ENCODE results near the gene TMEM19. TPM values are rescaled to one million over a fixed set of nuclear protein-coding genes. Genes with fewer than 3 reads are reported as not detected.
A peak's percentile ranks its signal among the peaks of the same experiment; 100 is the strongest.

TMEM19 gene
- total and polyA plus RNA-seq, 2 of the 8 experiments (the other 6 are each of a cell fraction or from before 2014, with no cell fraction given), result 12.6 to 19.1 TPM

DNA sequence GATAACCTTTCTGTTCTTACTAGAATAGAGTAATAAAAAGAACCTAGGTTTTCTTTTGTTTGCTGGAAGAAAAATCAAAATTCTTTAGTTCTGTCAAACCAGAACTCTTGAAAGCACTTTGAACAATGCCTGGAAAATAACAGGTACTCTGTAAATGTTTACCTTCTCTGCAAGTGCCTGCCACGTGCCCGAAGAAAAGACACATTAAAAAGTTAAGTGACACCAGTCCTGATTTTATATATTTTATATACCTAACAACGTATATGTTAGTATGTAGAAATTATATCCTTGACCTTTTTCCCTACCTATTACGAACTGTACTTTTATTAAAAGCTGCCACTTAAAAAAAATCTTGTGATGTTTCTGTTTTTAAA lies 20.8 kb upstream of the TMEM19 start:
- no peak for TF ChIP-seq HDAC2 (IDR thresholded peaks at IDR 0.05; ENCODE audit: borderline replicate concordance in 1 of 2, low read depth in 2 of 2, low read length in 2 of 2)
- TF ChIP-seq, protein P1, sequence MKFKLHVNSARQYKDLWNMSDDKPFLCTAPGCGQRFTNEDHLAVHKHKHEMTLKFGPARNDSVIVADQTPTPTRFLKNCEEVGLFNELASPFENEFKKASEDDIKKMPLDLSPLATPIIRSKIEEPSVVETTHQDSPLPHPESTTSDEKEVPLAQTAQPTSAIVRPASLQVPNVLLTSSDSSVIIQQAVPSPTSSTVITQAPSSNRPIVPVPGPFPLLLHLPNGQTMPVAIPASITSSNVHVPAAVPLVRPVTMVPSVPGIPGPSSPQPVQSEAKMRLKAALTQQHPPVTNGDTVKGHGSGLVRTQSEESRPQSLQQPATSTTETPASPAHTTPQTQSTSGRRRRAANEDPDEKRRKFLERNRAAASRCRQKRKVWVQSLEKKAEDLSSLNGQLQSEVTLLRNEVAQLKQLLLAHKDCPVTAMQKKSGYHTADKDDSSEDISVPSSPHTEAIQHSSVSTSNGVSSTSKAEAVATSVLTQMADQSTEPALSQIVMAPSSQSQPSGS (IDR thresholded peaks at IDR 0.05; ENCODE audit: low read length), result no peak
- TF ChIP-seq, protein P2, sequence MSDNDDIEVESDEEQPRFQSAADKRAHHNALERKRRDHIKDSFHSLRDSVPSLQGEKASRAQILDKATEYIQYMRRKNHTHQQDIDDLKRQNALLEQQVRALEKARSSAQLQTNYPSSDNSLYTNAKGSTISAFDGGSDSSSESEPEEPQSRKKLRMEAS (IDR thresholded peaks at IDR 0.05), result peak; percentile 16; the same call in 1 of the 2 replicates
- TF ChIP-seq CTBP2 (IDR thresholded peaks at IDR 0.05; ENCODE audit: borderline replicate concordance, insufficient read depth, insufficient read length, low read length), result no peak
- TF ChIP-seq ZNF274 (IDR thresholded peaks at IDR 0.05; ENCODE audit: borderline replicate concordance, extremely low read depth, low read length), result no peak
- no peak for TF ChIP-seq POU5F1 (IDR thresholded peaks at IDR 0.05; ENCODE audit: low read depth, low read length)
- Histone ChIP-seq H3K27ac (ENCODE audit: low read depth, low read length) (no peak overlapping the region; the same call in 1 of the 2 replicates), H3K23me2 (ENCODE audit: low read depth, low read length) (peaks cover 6% of the 10 kb centered on the region; the same call in 1 of the 2 replicates), H2BK15ac (ENCODE audit: low read length) (no peak overlapping the region), H3K27me3 (replicated peaks in 1 of 4; ENCODE audit: control insufficient read depth in 3 of 4, extremely low read depth in 1 of 4, insufficient read depth in 3 of 4, low read length in 3 of 4) (no peaks in the 10 kb centered on the region), H2BK120ac (replicated peaks; ENCODE audit: low read depth, low read length) (no peak overlapping the region), H3K4me3 (ENCODE audit: extremely low read depth in 1 of 4, insufficient read depth in 2 of 4, low read depth in 3 of 4, low read length in 4 of 4) (peak overlapping the region; percentile 84 to 98 (median 94)), H4K91ac (replicated peaks; ENCODE audit: insufficient read length, low read length) (no peak overlapping the region), H3K4me1 (replicated peaks in 1 of 4; ENCODE audit: control insufficient read depth in 3 of 4, insufficient read depth in 4 of 4, low read length in 3 of 4) (no peaks in the 10 kb centered on the region; a peak in 1 of 7 replicates), H2BK12ac (ENCODE audit: low read depth, low read length) (no peak overlapping the region), H3K4me2 (ENCODE audit: insufficient read depth in 1 of 2, low read depth in 2 of 2, low read length in 2 of 2) (peak overlapping the region; percentile 51 to 65), H4K5ac (ENCODE audit: insufficient read length, low read depth, low read length) (no peak overlapping the region), H3K4ac (replicated peaks; ENCODE audit: insufficient read length, low read depth, low read length) (no peak overlapping the region), H3K9ac (replicated peaks in 1 of 4; ENCODE audit: extremely low read depth in 1 of 4, low read depth in 3 of 4, low read length in 3 of 4) (peak overlapping the region in 3 of 4 experiments; percentile 93 to 99 (median 99); a peak in 4 of 7 replicates), H2BK5ac (ENCODE audit: low read depth, low read length) (no peak overlapping the region), H2BK20ac (ENCODE audit: low read length) (no peak overlapping the region), H3K18ac (ENCODE audit: extremely low read depth, low read length) (no peak overlapping the region), H3K79me2 (ENCODE audit: control insufficient read depth in 1 of 2, insufficient read depth in 2 of 2, low read length in 2 of 2) (peaks cover 0 to 50% of the 10 kb centered on the region in 2 experiments; a peak in 3 of 4 replicates), H2AK5ac (ENCODE audit: low read depth, low read length) (no peak overlapping the region), H3K23ac (ENCODE audit: insufficient read length) (no peak overlapping the region), H3K9me3 (ENCODE audit: insufficient read depth in 2 of 2, low read depth in 1 of 2, low read length in 1 of 2) (no peaks in the 10 kb centered on the region), H3K14ac (ENCODE audit: insufficient read length) (no peak overlapping the region), H3K79me1 (ENCODE audit: low read depth, low read length) (no peaks in the 10 kb centered on the region), H2AFZ (ENCODE audit: low read length) (no peak overlapping the region), H4K8ac (ENCODE audit: extremely low read depth, insufficient read depth, low read length) (no peak overlapping the region), H3K56ac (replicated peaks; ENCODE audit: insufficient read length, low read depth, low read length) (no peak overlapping the region), H4K20me1 (replicated peaks in 1 of 2; ENCODE audit: control insufficient read depth in 1 of 2, insufficient read depth in 2 of 2, low read length in 2 of 2) (peaks cover 4 to 7% of the 10 kb centered on the region in 2 experiments), H3K36me3 (ENCODE audit: control insufficient read depth in 2 of 4, insufficient read depth in 4 of 4, low read length in 3 of 4) (peaks cover 0 to 3% (median 0%) of the 10 kb centered on the region in 4 experiments; a peak in 1 of 8 replicates)
- ChIA-PET POLR2A (ENCODE audit: partially characterized antibody) (interaction anchor here (1.5 to 4.5 kb wide), 5 partner anchors 8 to 90 kb away, joined by 4 to 81 read pairs (median 5); partner anchors contain the start of genes RAB21 and TMEM19), CTCF (ENCODE audit: partially characterized antibody) (interaction anchor here (3.4 to 3.7 kb wide), 2 partner anchors 20 to 82 kb away, joined by 20 to 21 read pairs; partner anchors contain the start of gene TMEM19)
- 36% methylated on average over 4 of the region's 4 CpGs; no CpG with 5 or more reads in 1 of the 2 experiments for WGBS, 2 experiments (ENCODE audit: extremely low coverage in 1 of 2, insufficient coverage in 1 of 2, insufficient read length in 1 of 2, insufficient replicate concordance in 2 of 2, low coverage in 1 of 2, low lambda C conversion rate in 2 of 2, missing lambda C conversion rate in 1 of 2)
- FAIRE-seq (no peak), DNase-seq (ENCODE audit: low read depth in 1 of 2, low spot score in 2 of 2) (no peak)

Data from H1 (cell line).